ENCODE measurements around the gene TNF.

- TF ChIP-seq, protein P1, sequence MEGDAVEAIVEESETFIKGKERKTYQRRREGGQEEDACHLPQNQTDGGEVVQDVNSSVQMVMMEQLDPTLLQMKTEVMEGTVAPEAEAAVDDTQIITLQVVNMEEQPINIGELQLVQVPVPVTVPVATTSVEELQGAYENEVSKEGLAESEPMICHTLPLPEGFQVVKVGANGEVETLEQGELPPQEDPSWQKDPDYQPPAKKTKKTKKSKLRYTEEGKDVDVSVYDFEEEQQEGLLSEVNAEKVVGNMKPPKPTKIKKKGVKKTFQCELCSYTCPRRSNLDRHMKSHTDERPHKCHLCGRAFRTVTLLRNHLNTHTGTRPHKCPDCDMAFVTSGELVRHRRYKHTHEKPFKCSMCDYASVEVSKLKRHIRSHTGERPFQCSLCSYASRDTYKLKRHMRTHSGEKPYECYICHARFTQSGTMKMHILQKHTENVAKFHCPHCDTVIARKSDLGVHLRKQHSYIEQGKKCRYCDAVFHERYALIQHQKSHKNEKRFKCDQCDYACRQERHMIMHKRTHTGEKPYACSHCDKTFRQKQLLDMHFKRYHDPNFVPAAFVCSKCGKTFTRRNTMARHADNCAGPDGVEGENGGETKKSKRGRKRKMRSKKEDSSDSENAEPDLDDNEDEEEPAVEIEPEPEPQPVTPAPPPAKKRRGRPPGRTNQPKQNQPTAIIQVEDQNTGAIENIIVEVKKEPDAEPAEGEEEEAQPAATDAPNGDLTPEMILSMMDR (IDR thresholded peaks at IDR 0.05): no peak
- no peak for TF ChIP-seq EP300 (IDR thresholded peaks at IDR 0.05)
Measured at GRCh38 chr6:31543639-31544038, 31.7 kb upstream of the TNF start.

Data from ovary (tissue), 3 donors.